Neural crest cell (in vitro differentiated cells): Measurements from ENCODE around the gene ZNF507. TPM values are rescaled to one million over a fixed set of nuclear protein-coding genes. Genes with fewer than 3 reads are reported as not detected.
A peak's percentile ranks its signal among the peaks of the same experiment; 100 is the strongest.
"Not testable (repeated sequence)": the region's sequence is repeated elsewhere in the genome, so short reads cannot be mapped to it uniquely, and the experiment has no call there.

ENCODE experiments used
- DNase-seq: peaks from one replicate; pipeline ENCODE4 v3.0.0; 2021; ENCODE audit warnings: low read depth, mixed read lengths, low spot score
- H3K27ac Mint-ChIP-seq: one replicate; pipeline ENCODE4 v1.8.0; 2021; ENCODE audit warnings: mild to moderate bottlenecking, mixed read lengths; ENCODE audit not compliant: unreplicated experiment
- H3K27me3 Mint-ChIP-seq: 2 replicates; pipeline ENCODE4 v1.8.0; 2021; ENCODE audit warnings: low read depth, mild to moderate bottlenecking, mixed read lengths
- H3K36me3 Mint-ChIP-seq: 2 replicates; pipeline ENCODE4 v1.8.0; 2021; ENCODE audit warnings: low read depth, mild to moderate bottlenecking, mixed read lengths
- H3K4me1 Mint-ChIP-seq: 2 replicates; pipeline ENCODE4 v1.8.0; 2021; ENCODE audit warnings: mixed read lengths
- H3K4me3 Mint-ChIP-seq: one replicate; pipeline ENCODE4 v1.8.0; 2021; ENCODE audit warnings: mild to moderate bottlenecking, mixed read lengths
- H3K9me3 Mint-ChIP-seq: 2 replicates; pipeline ENCODE4 v1.8.0; 2021; ENCODE audit warnings: mixed read lengths
- total RNA-seq: library from RNA; stranded (reverse); gene quantifications from 2 replicates; pipeline ENCODE4 v1.2.1, GENCODE V29; 2021
- TF ChIP-seq, protein P1 (sequence below): fragments of 200-600 bp; sonication (generic); conservative IDR thresholded peaks from 2 replicates; pipeline ENCODE4 v1.5.0; 2021; ENCODE audit warnings: antibody characterized with exemption, mild to moderate bottlenecking

The ZNF507 gene
- total RNA-seq, 1 donor from 2014 or later = 33.8 TPM

DNA sequence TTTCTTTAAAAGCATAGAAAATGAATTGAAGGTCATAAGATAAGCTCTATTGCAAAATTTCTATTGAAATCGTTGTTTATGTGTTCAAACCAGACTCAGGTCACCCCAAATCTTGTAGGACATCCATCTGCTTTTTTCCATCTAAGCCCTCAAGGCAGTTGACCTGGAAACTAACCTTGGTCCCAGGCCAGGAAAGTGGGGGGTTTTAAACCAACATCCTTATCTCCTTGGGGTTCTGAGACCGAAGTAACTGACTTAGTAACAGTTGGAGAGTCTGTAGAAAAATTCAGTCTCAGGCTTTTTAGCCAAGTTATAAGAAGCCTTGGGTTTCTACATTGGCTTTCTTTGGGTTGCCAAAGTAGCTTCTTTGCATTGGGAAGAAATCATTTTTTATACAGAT, 23.4 kb downstream of the ZNF507 start:
- TF ChIP-seq, protein P1, sequence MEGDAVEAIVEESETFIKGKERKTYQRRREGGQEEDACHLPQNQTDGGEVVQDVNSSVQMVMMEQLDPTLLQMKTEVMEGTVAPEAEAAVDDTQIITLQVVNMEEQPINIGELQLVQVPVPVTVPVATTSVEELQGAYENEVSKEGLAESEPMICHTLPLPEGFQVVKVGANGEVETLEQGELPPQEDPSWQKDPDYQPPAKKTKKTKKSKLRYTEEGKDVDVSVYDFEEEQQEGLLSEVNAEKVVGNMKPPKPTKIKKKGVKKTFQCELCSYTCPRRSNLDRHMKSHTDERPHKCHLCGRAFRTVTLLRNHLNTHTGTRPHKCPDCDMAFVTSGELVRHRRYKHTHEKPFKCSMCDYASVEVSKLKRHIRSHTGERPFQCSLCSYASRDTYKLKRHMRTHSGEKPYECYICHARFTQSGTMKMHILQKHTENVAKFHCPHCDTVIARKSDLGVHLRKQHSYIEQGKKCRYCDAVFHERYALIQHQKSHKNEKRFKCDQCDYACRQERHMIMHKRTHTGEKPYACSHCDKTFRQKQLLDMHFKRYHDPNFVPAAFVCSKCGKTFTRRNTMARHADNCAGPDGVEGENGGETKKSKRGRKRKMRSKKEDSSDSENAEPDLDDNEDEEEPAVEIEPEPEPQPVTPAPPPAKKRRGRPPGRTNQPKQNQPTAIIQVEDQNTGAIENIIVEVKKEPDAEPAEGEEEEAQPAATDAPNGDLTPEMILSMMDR = no peak
- Mint-ChIP-seq H3K27me3 (no peaks in the 10 kb centered on the region), H3K4me3 (no peak overlapping the region), H3K36me3 (peaks cover 39% of the 10 kb centered on the region), H3K27ac (no peak overlapping the region), H3K9me3 (no peaks in the 10 kb centered on the region), H3K4me1 (peaks cover 4% of the 10 kb centered on the region)
- DNase-seq = no peak

DNA sequence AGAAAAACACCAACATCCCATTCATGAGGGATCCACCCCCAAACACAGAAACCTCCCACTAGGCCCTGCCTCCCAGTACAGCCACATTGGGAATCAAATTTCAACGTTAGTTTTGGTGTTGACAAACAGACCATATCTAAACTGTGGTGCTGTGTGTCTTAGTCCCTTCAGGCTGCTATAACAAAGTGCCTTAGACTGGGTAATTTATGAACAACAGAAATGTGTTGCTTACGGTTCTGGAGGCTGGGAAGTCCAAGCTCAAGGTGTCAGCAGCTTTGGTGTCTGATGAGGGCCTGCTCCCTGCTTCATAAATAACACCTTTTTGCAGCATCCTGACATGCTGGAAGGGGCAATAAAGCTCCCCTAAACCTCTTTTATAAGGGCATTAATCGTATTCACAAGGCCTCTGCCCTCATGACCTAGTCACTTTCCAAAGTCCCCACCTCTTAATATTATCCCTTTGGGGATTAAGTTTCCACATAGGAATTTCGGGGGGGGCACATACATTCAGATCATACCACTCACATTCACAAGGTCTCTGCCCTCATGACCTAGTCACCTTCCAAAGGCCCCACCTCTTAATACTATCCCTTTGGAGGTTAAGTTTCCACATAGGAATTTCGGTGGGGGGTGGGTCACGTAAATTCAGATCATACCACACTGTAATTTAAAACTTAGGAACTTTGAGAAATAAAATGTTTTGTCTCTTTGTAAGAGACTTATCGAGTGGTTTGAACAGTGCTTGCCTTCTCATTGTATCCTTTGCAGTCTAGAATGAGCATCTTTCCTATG, 27.5 kb downstream of the ZNF507 start:
- H3K4me1 Mint-ChIP-seq = peaks cover 6% of the 10 kb centered on the region
- no peak for DNase-seq
- no peak overlapping the region for H3K4me3 Mint-ChIP-seq
- H3K9me3 Mint-ChIP-seq = peaks cover 3% of the 10 kb centered on the region
- TF ChIP-seq, protein P1 = no peak
- no peak overlapping the region for H3K27ac Mint-ChIP-seq
- no peaks in the 10 kb centered on the region for H3K27me3 Mint-ChIP-seq
- peaks cover 30% of the 10 kb centered on the region for H3K36me3 Mint-ChIP-seq

DNA sequence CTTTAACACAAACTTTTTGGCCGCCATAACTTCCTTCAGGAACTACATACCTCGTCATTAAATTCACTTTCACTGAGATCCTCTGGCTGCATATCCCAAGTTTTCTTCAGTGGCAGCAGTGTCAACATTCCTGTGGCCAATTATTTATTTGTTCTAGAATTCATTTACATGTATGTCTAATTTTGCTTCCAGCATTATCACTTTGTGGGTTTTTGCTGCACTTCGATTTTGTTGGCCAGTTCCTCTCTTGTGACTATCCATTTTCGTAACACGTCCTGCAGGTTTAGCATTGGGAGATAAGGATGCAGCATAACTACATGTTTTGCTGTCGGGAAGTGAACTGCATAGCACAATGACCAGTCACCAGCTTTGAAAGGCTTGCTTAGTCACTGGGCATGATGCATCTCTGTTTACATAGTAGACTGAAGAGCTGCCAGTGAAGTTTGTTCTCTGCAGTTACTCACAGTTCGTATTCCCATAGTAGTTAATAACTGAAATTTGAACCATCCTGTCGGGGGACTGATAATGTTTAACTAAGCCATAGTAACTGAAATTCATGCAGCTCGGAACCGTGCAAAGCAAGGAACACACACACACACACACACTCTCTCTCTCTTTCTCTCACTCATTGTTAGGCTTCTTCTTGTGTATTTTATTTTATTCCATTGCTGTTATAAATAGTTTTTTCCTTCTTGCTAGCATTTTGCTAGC, 28.3 kb downstream of the ZNF507 start:
- DNase-seq = no peak
- peaks cover 6% of the 10 kb centered on the region for H3K4me1 Mint-ChIP-seq
- H3K27me3 Mint-ChIP-seq = no peaks in the 10 kb centered on the region
- H3K27ac Mint-ChIP-seq = no peak overlapping the region
- H3K9me3 Mint-ChIP-seq = peaks cover 3% of the 10 kb centered on the region
- TF ChIP-seq, protein P1 = no peak
- H3K36me3 Mint-ChIP-seq = peaks cover 30% of the 10 kb centered on the region
- H3K4me3 Mint-ChIP-seq = no peak overlapping the region

DNA sequence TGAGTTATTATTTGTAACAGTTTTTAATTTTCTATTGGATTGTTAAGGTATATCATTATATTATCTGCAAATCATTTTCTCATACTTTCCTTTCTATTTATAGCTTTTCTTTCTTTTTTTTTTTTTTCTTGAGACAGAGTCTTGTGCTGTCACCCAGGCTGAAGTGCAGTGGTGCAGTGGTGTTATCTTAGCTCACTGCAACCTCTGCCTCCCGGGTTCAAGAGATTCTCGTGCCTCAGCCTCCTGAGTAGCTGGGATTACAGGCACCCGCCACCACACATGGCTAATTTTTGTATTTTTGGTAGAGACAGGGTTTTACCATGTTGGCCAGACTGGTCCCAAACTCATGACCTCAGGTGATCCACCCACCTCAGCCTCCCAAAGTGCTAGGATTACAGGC, 29.0 kb downstream of the ZNF507 start:
- not testable (repeated sequence) for H3K27ac Mint-ChIP-seq, H3K27me3 Mint-ChIP-seq, H3K9me3 Mint-ChIP-seq, H3K4me3 Mint-ChIP-seq, DNase-seq, H3K4me1 Mint-ChIP-seq
- H3K36me3 Mint-ChIP-seq = peaks cover 30% of the 10 kb centered on the region

DNA sequence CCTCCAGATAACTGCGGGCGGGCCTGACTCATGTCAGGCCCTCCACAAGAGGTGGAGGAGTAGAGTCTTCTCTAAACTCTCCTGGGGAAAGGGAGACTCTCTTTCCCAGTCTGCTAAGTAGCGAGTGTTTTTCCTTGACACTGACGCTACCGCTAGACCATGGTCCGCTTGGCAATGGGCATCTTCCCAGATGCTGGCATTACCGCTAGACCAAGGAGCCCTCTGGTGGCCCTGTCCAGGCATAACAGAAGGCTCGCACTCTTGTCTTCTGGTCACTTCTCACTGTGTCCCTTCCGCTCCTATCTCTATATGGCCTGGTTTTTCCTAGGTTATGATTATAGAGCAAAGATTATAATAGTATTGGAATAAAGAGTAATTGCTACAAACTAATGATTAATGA, 31.7 kb downstream of the ZNF507 start:
- H3K27ac Mint-ChIP-seq, DNase-seq, H3K4me3 Mint-ChIP-seq, H3K9me3 Mint-ChIP-seq, H3K4me1 Mint-ChIP-seq, H3K27me3 Mint-ChIP-seq: not testable (repeated sequence)
- TF ChIP-seq, protein P1 = peak; percentile 54
- peaks cover 27% of the 10 kb centered on the region for H3K36me3 Mint-ChIP-seq

DNA sequence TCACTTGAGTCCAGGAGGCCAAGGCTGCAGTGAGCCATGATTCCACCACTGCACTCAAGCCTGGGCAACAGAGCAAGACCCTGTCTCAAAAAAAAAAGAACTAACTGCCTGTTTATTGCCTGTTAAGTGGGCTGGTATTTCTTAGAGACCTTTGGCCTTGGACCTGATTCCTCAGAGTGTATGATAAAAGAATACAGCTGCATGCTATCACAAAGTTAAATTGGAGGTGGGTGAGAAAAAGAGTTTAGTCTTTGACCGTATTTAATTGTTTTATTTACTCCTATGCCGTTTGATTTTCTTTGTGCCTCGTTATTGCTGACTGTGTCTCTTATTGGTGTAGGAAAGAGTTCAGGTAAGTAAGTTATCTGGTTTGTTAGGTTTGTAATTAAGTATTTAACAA, 34.9 kb downstream of the ZNF507 start:
- Mint-ChIP-seq H3K4me3 (no peak overlapping the region), H3K4me1 (no peaks in the 10 kb centered on the region), H3K36me3 (peaks cover 7% of the 10 kb centered on the region), H3K27me3 (no peaks in the 10 kb centered on the region), H3K9me3 (peaks cover 3% of the 10 kb centered on the region), H3K27ac (no peak overlapping the region)
- TF ChIP-seq, protein P1 = no peak
- DNase-seq = no peak
